GM21786 (cell line): ENCODE data around the gene TATDN2.

ENCODE experiments used
- ATAC-seq: cut with Tn5 transposase; IDR thresholded peaks from one replicate; pipeline ENCODE4 v1.9.1; 2021; ENCODE audit not compliant: unreplicated experiment

Gene TATDN2

DNA sequence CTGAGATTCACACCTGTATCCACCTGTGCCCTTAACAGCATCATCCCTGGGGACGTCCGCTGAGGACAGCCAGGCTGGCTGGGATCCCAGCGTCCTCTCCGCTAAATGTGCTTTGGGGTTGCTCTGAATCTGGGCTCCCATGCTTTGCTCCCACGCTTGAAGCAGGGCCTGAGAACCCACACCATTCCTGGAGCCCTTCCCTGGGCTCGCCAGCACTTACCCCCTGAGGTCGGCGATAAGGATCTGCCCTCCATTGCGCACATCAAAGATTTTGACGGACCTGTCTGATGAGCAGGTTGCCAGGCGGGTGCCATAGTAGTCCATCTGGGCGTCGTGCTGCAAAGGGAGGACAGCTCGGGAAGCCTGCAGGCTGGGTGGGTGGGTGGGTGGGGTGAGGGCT is 66.8 kb downstream of the TATDN2 start:
- ATAC-seq, result no peak

DNA sequence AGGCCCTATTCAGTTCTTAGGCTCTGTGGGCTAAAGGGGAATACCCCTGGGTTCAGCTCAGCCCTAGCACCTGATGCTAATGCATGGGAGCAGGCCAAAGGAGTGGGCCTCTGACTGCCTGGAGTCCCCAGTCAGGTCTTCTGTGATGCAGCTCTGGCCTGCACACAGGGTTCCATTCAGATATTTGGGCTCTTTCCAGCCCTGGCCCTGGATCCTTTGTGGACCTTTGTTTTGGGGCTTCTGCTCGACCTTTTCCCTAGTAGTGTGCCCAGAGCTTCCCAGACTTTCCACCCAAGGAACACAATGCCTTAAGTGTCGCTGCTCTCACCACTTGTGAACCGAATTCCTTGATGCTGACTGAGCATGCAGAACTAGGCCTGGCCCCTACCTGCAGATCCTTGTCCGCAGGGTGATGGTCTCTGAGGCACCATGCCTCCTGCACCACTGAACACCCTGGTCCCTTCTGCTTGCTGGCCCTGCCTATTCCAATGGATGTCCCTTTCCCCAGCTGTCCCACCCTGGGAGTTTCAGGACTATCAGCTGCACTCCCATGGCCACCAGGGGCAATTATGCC is 67.6 kb downstream of the TATDN2 start:
- no peak for ATAC-seq

DNA sequence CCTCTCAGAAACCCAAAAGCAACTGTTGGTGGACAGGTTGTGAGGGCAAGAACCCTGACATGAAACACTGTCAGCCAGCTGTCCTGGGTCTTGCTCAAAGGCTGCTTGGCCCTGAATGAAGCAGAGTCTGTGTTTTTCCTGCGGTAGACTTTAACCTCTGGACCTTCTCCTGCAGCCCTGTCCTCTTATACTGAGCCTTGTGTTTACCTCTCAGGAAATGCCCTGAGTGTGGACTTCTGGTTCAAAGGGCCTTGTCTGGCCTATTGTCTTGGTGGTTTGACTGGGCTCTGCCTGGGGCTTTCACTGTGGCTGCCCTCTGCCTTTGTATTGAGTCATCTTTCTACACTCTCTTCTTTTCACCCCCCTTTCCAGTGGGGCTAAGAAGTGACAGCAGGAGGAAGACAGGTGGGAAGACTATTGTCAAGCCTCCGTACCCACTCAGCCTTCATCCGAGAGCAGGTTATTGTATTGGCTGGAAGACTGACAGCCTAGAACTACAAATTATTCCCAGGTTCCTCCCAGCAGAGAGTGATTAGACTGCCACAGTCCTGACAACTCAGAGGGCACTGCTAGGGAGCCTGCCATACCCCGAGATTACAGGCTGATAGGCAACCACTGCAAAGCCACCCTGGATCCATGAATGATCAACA is 69.2 kb downstream of the TATDN2 start:
- ATAC-seq, result no peak

DNA sequence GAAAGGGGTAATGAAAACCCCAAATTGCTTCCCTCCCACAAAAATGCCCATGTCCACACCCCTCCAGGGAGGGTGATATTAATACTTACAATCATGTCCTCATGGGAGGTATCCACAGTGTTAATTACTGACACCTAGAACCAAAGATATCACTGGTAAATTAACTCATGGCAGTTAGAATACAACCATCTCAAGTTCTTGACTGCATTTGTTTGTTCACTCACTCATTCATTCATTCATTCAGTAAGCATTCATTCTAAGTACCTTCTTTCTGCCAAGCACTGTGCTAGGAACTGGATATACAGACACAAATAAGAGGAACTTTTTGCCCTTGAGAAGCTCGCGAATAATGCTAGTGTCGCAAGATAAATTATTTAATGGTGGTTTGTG is 69.7 kb downstream of the TATDN2 start:
- no peak for ATAC-seq

DNA sequence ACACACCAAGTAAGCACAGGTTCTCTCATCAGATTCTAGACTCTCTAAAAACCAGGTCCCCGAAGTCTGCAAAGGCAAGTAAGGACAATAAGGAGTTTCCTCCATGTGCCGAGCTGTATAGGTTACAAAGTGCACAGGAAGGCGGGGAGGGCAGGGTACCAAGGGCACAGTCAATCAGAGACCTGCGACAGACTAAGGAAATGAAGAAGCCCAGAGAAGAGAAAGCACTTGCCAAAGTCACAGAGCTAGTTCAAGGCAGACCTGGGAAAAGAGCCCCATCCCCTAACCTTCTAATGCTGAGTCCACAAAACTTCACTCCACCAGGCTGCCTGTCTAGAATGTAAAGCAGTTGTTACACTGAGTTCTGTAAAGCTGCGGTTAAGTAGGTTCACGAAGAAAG is 71.0 kb downstream of the TATDN2 start:
- ATAC-seq, result no peak

DNA sequence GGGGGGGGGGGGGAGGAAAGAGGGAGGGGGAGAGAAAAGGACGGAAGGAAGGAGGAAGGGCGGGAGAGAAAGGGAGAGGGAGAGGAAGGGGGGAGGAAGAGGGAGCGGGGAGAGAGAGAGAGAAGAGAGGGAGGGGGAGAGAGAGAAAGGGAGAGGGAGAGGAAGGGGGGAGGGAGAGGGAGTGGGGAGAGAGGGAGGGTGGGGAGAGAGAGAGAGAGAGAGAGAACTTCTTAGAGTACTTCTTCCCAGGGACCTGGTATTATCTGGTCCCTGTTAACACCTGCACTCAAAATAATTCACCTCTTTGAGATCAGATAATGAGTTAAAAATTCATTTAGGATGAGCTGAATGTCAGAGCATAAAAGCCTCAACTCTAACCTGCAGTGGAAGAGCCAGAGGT is 71.5 kb downstream of the TATDN2 start:
- no peak for ATAC-seq

DNA sequence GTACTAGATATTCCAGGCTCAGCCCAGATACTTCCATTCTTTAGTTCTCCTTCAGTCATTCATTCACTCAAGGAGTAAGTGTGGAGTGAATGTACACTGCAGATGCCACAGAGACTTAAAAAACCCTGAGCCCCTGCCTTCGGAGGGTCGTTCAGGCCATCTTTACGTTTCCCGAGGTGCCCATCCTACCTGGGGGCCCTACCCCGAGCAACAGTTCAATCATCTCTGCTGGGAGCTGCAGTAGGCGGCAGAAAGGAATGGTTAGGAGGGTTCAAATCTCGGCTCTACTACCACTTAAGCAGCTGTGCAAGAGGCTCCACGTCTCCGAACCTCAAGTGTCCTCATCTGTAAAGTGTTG is 72.0 kb downstream of the TATDN2 start:
- no peak for ATAC-seq

DNA sequence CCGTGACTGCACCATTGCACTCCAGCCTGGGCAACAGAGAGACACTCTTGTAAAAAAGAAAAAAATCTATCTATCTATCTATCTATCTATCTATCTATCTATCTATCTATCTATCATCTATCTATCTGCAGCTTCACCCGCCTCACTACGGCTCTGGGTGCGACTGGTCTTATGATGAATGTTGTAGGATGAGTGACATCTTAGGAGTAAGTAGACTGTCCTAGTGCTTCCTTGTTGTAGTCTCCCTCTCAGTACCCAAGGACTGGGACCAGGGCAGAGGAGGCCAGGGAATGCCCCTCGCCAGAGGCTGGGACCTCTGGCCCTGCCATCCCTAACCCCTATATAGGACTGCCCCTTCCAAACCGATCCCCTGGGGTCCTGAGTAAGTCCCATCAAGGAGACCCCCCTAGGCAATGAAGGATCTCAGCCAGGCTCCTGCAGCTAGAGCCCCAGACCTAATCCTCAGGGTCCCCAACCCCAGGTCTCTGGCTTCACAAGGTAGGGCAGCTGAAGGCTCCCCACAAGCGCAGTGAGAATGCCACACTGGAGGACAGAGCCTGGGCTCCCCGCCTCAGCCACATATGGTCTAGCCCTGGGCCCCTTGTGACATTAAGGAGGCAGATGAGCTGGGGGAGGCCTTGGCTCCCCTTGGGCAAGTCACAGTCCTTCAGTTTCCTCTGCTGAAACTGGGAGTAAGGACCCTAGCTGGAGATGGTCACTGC is 73.5 kb downstream of the TATDN2 start:
- ATAC-seq, result no peak

DNA sequence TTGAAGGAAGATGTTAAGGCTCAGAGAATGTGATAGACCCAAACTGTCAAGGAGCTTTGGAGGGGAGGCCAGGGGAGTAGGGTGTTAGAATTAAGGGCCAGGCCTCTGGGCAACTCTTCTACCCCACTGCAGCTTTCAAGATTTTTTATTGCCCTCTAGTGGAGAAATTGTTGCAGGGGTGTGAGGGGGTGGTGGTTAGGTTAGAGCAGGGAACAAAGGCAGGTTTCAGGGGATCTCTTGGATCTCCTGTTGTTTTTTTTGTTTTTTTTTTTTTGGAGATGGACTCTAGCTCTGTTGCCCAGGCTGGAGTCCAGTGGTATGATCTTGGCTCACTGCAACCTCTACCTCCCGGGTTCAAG is 74.1 kb downstream of the TATDN2 start:
- no peak for ATAC-seq

DNA sequence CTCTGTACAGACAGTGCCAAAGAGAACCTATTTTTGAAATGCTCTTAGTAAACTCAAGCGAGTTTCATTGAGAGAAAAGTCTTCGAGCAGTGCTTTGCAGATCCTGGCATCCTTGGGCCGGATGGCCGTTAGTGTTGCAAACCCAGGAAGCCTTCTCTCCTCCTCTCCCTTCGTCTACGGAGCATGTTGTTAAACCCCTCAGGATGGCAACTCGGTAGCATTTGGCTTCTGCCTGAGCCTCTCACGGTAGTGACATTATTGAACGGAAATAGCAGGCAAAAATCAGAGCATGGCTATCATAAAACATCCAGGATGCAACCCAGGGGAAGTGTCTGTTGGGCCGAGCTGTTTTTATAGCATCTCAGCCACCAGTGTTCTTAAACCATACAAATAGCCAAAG is 79.3 kb downstream of the TATDN2 start:
- no peak for ATAC-seq

DNA sequence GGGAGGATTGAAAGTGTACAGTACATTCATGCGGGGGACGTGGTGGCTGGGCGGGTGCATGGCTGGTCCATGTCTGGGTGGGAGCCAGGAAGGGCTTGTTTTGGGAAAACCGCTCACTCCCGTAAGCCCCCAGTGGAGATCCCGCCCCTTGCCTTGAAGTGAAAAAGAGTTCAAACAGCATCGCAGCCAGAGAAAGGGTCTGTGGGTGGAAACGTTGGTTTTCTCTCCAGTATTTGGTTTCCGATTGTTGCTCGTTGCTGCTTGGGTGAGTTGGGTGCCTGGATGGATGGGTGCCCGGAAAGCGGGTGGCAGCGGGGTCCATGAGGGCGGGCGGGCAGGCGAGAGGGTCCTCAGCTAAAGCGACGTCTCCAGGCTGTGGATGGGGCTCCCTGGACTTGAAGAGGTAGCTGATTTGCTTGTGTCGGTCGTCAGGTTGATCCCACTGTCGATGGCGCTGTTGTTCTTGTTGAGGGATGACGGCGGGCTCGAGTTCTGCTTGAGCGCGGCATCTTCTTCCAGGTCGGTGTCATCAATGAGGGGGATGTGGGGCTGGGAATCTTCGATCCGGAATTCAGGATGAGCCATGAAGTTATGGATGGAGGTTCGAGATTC is 80.3 kb downstream of the TATDN2 start:
- no peak for ATAC-seq

DNA sequence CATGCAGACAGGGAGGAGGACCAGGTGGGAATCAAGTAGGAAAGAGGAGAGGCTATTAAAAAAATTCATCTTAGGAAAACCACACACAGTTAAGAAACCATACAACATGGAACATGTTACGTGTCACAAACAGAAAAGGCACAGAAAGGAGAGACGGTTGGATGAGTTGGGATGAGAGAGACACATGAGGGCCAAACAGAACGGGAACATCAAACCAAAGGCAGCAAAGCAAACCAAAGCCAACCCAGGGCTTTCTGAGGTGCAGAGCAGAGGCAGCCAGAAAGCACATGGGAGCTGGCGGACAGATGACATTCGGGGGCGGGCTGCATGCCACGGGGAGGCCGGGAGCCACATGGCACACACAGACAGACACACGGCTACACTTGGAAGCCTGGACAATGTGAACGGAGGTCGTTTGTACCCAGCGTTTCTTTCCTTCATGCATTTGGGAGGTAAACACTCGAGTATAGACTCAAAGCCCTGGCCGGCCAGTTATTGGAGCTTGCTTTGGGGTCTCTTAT is 81.3 kb downstream of the TATDN2 start:
- ATAC-seq, result no peak

DNA sequence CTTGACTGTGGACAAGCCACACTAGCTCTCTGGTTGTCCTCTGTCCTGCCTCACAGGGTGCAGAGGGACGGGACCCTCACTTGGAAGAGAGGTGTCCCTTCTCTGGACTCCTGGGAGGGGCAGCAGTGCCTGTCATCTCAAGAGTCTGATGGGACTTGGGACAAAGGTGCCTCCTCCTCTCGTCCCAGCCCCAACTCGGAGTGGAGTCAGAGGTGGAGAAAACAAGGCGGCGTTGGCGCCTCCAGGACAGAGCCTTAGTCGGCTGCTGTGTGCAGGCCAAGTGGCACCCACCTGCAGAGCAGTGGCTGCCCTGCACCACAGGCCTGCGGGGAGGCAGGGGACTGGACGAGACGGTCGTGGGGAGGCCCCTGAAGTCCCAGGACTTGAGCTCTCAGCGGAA is 82.1 kb downstream of the TATDN2 start:
- no peak for ATAC-seq
